Stomach smooth muscle (tissue), 2 donors: ENCODE measurements around the gene TSPAN18.

ENCODE experiments used
- H3K27ac ChIP-seq: one replicate; pipeline ENCODE4 v1.7.0; 2013; ENCODE audit warnings: mild to moderate bottlenecking, low read length, inconsistent platforms
- H3K27me3 ChIP-seq, 2 donors: one replicate each; pipeline ENCODE4 v1.7.0; 2013; ENCODE audit warnings: low read length in 2 of 2; ENCODE audit not compliant: insufficient read depth in 2 of 2, control insufficient read depth in 1 of 2
- H3K36me3 ChIP-seq, 2 donors: one replicate each; pipeline ENCODE4 v1.7.0; 2013; ENCODE audit warnings: low read length in 2 of 2; ENCODE audit not compliant: control insufficient read depth in 2 of 2, insufficient read depth in 2 of 2
- H3K4me1 ChIP-seq: one replicate; pipeline ENCODE4 v1.7.0; 2013; ENCODE audit warnings: low read length; ENCODE audit not compliant: control insufficient read depth, insufficient read depth
- H3K4me3 ChIP-seq, 2 donors: one replicate each; pipeline ENCODE4 v1.7.0; 2013; ENCODE audit warnings: low read length in 2 of 2
- H3K9ac ChIP-seq, 2 donors: one replicate each; pipeline ENCODE4 v1.7.0; 2013; ENCODE audit warnings: low read length in 2 of 2, mild to moderate bottlenecking in 1 of 2
- H3K9me3 ChIP-seq, 2 donors: one replicate each; pipeline ENCODE4 v1.7.0; 2013; ENCODE audit warnings: low read length in 2 of 2; ENCODE audit not compliant: control insufficient read depth in 2 of 2
- donor health status: healthy.
- donor health status: Pancreatic carcinoma.

TSPAN18 gene

DNA sequence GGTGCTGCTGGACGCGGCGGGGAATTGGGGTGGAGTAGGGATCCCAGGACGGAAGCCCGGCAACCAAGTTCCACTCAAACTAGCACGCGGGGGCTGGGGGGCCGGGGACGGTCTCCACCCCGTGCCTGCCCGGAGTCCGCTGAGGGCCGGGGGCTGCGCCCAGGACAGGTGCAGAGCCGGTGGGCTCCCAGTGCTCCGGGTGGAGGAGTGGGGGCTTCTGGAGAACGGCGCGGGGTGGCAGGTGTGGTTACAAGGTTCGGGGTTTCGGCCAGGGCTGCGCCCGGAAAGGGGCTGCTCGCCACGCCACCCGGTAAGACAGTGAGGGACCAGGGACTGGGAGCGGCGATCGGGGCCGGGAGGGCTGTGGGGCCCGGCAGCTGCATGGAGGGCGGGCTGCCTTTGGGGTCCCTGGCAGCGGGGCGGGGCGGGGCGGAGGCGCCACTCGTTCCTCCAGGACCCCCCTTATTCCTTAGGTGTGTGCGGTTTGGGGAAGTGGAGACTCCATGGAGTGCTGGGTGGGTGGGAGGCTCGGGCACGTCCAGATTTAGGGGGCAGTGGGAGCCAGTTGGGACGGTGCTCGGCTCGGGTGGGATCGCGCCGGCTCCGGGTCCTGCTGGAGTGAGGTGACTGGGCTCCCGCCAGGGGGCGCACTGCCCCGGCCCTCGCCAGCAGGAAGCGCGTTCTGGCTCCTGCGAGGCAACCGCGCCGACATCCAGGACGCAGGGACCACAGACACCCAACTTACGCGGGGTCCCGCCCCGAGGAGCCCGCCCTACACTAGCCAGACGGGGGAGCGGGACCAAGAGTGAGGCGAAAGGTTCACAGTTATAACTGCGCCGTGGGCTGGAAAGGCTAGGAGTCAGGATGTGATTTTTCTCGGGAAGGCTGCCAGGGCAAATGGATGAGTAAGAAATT, 868 bp downstream of the TSPAN18 start:
- Histone ChIP-seq H3K9ac (peak overlapping the region; percentile 73 to 79), H3K27me3 (no peaks in the 10 kb centered on the region), H3K4me3 (peak overlapping the region; percentile 81 to 82), H3K36me3 (no peaks in the 10 kb centered on the region), H3K4me1 (peaks cover 46% of the 10 kb centered on the region), H3K9me3 (peaks cover 0 to under 1% of the 10 kb centered on the region in 2 donors), H3K27ac (peak overlapping the region; percentile 88)

- Histone ChIP-seq H3K4me1 (peaks cover 50% of the 10 kb centered on the region), H3K9ac (peak overlapping the region; percentile 62 to 73), H3K4me3 (peak overlapping the region; percentile 81 to 82), H3K27me3 (no peaks in the 10 kb centered on the region), H3K36me3 (no peaks in the 10 kb centered on the region), H3K27ac (peak overlapping the region; percentile 88), H3K9me3 (peaks cover 0 to 4% of the 10 kb centered on the region in 2 donors)
Measured at GRCh38 chr11:44728491-44728910, 1.7 kb downstream of the TSPAN18 start.

- peaks cover 54% of the 10 kb centered on the region for H3K4me1 ChIP-seq
- H3K4me3 ChIP-seq = peak overlapping the region; percentile 54 to 82
- H3K27ac ChIP-seq = peak overlapping the region; percentile 88
- peaks cover 0 to 4% of the 10 kb centered on the region in 2 donors for H3K9me3 ChIP-seq
- H3K36me3 ChIP-seq = no peaks in the 10 kb centered on the region
- peak overlapping the region; percentile 36 to 73 for H3K9ac ChIP-seq
- H3K27me3 ChIP-seq = no peaks in the 10 kb centered on the region
Measured at GRCh38 chr11:44729063-44729462, 2.3 kb downstream of the TSPAN18 start.

- Histone ChIP-seq H3K27ac (peak overlapping the region; percentile 88), H3K36me3 (no peaks in the 10 kb centered on the region), H3K4me3 (peak overlapping the region; percentile 54 to 82), H3K4me1 (peaks cover 60% of the 10 kb centered on the region), H3K9ac (peak overlapping the region; percentile 36 to 73), H3K9me3 (peaks cover 0 to 4% of the 10 kb centered on the region in 2 donors), H3K27me3 (no peaks in the 10 kb centered on the region)
Measured at GRCh38 chr11:44729713-44730112, 3.0 kb downstream of the TSPAN18 start.

DNA sequence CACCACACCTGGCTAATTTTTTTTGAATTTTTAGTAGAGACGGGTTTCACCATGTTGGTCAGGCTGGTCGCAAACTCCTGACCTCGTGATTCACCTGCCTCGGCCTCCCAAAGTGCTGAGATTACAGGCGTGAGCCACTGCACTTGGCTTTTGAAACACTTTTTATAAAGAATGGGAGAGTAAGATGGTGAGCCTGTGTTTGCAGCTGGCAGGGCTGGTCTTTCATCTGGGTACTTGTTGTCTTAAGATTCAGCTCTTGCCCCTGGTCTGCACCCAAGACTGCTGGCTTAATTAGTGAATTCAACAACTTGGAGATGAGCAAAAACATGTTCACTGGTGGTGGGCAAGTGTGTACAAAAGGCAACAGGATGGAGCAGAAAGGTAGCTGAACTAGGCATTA, 4.0 kb downstream of the TSPAN18 start:
- Histone ChIP-seq H3K27me3 (no peaks in the 10 kb centered on the region), H3K27ac (peak overlapping the region; percentile 88), H3K9ac (no peak overlapping the region), H3K4me3 (no peak overlapping the region), H3K4me1 (peaks cover 66% of the 10 kb centered on the region), H3K36me3 (no peaks in the 10 kb centered on the region), H3K9me3 (peaks cover 0 to 4% of the 10 kb centered on the region in 2 donors)

GRCh38 chr11:44731685-44732430, 5.1 kb downstream of the TSPAN18 start:
- Histone ChIP-seq H3K27ac (peak overlapping the region; percentile 55), H3K27me3 (no peaks in the 10 kb centered on the region)

GRCh38 chr11:44732564-44732963, 5.8 kb downstream of the TSPAN18 start:
- Histone ChIP-seq H3K9me3 (peaks cover 0 to 4% of the 10 kb centered on the region in 2 donors), H3K27me3 (no peaks in the 10 kb centered on the region), H3K4me3 (no peak overlapping the region), H3K9ac (no peak overlapping the region), H3K4me1 (peaks cover 67% of the 10 kb centered on the region), H3K36me3 (peaks cover 0 to 2% of the 10 kb centered on the region in 2 donors), H3K27ac (peak overlapping the region; percentile 55)

More at GRCh38 chr11:44731685-44732430, 5.1 kb downstream of the TSPAN18 start:
- peak overlapping the region in 1 of 2 donors; percentile 38 for H3K9ac ChIP-seq
- peaks cover 63% of the 10 kb centered on the region for H3K4me1 ChIP-seq
- peaks cover 0 to 4% of the 10 kb centered on the region in 2 donors for H3K9me3 ChIP-seq
- peak overlapping the region; percentile 15 to 22 for H3K4me3 ChIP-seq
- no peaks in the 10 kb centered on the region for H3K36me3 ChIP-seq

DNA sequence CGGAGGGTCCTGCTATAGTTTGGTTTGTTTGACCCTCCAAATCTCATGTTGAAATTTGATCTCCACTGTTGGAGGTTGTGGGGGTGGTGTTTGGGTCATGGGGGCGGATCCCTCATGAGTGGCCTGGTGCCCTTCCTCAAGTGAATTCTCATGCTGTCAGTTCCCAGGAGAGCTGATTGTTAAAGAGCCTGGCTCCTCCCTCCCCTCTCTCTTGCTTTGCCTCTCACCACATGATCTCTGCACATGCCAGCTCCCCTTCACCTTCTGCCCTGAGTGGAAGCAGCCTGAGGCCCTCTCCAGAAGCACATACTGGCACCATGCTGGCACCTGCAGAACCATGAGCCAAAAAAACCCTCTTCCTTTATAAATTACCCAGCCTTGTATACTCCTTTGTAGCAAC, 7.1 kb downstream of the TSPAN18 start:
- H3K4me3 ChIP-seq = no peak overlapping the region
- H3K9me3 ChIP-seq = peaks cover 0 to 4% of the 10 kb centered on the region in 2 donors
- H3K27me3 ChIP-seq = no peaks in the 10 kb centered on the region
- H3K9ac ChIP-seq = no peak overlapping the region
- H3K36me3 ChIP-seq = peaks cover 0 to 2% of the 10 kb centered on the region in 2 donors
- peak overlapping the region; percentile 74 for H3K27ac ChIP-seq
- H3K4me1 ChIP-seq = peaks cover 56% of the 10 kb centered on the region

DNA sequence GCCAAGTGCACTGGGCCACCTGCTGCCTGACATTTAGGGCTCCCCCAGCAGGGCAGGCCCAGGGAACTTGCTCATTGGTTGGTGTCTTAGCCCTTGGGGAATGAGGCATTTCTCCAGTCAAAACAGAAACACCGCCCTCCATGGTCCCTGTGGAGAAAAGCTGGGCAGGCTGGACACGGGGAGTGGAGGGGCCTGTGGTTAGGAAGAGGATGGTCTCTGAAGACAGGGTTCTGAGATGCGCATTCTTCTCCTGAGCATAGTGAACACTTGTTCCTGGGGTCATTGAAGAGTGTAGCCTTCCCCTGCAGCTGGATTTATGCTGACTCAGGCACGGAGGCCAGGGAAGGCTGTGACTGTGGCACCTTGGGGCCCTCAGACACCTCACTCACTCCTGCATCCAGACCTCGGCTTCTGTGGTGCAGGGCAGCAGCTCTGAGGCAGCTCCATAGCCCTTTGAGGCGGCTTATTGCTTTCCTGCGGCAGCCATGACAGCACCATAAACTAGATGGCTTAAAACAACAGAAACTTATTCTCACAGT, 8.2 kb downstream of the TSPAN18 start:
- H3K9ac ChIP-seq = peak overlapping the region; percentile 13 to 29
- H3K27ac ChIP-seq = peak overlapping the region; percentile 74
- peaks cover 50% of the 10 kb centered on the region for H3K4me1 ChIP-seq
- peaks cover 0 to 4% of the 10 kb centered on the region in 2 donors for H3K9me3 ChIP-seq
- H3K36me3 ChIP-seq = peaks cover 0 to 2% of the 10 kb centered on the region in 2 donors
- peak overlapping the region in 1 of 2 donors; percentile 29 for H3K4me3 ChIP-seq
- no peaks in the 10 kb centered on the region for H3K27me3 ChIP-seq

DNA sequence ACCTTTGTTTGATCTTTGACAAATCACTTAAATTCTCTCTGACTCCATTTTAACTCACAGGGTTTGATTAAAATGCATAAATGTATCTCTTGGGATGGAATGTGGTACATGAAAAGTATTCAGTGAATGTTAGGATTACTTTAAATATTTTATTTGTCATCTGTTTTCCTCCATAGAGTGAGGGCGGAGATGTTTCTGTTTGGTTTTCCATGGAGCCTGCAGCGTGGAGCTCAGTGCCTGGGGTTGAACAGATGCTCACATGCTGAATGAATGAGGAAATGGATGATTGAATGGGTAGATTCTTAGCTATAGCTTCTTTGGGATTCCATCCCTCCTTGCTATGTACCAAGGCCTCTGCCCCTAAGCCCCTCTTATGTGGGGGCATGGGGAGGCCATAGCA, 10.0 kb downstream of the TSPAN18 start:
- H3K9ac ChIP-seq = no peak overlapping the region
- peak overlapping the region; percentile 41 for H3K27ac ChIP-seq
- H3K36me3 ChIP-seq = peaks cover 0 to 2% of the 10 kb centered on the region in 2 donors

More for the DNA sequence above, 10.0 kb downstream of the TSPAN18 start:
- H3K27me3 ChIP-seq = no peaks in the 10 kb centered on the region
- H3K4me3 ChIP-seq = no peak overlapping the region
- H3K9me3 ChIP-seq = peaks cover 0 to 4% of the 10 kb centered on the region in 2 donors
- peaks cover 54% of the 10 kb centered on the region for H3K4me1 ChIP-seq
